ENCODE data around the gene RNASEH2B.

RNASEH2B gene

GRCh38 chr13:50909605-50910484 lies at the start of gene RNASEH2B:
Gene RNASEH2B (plus strand): TSS chr13:50909791. CDS start chr13:50910077, 286 bp downstream.
- Histone ChIP-seq H3K36me3 (ENCODE audit: control insufficient read depth in 1 of 2, insufficient read depth in 2 of 2, low read length in 2 of 2) (no peaks in the 10 kb centered on the region), H3K27ac (ENCODE audit: low read depth, low read length) (peak within 1 kb of the TSS; percentile 87), H3K9me3 (ENCODE audit: control insufficient read depth in 1 of 2, low read length in 2 of 2) (no peaks in the 10 kb centered on the region), H3K27me3 (ENCODE audit: control insufficient read depth in 1 of 2, insufficient read depth in 2 of 2, low read length in 2 of 2) (no peaks in the 10 kb centered on the region), H3K9ac (ENCODE audit: low read depth in 1 of 2, low read length in 2 of 2) (peak within 1 kb of the TSS; percentile 91 to 96), H3K4me1 (ENCODE audit: control insufficient read depth in 1 of 2, insufficient read depth in 2 of 2, low read length in 2 of 2) (peaks cover 12 to 21% of the 10 kb centered on the region in 2 donors), H3K4me3 (ENCODE audit: low read depth in 1 of 2, low read length in 2 of 2) (peak within 1 kb of the TSS; percentile 92 to 93)

GRCh38 chr13:50864492-50864891 lies 45.1 kb upstream of the RNASEH2B start:
- Histone ChIP-seq H3K4me1 (ENCODE audit: control insufficient read depth in 1 of 2, insufficient read depth in 2 of 2, low read length in 2 of 2) (no peaks in the 10 kb centered on the region), H3K9ac (ENCODE audit: low read depth in 1 of 2, low read length in 2 of 2) (no peak overlapping the region), H3K36me3 (ENCODE audit: control insufficient read depth in 1 of 2, insufficient read depth in 2 of 2, low read length in 2 of 2) (no peaks in the 10 kb centered on the region), H3K27me3 (ENCODE audit: control insufficient read depth in 1 of 2, insufficient read depth in 2 of 2, low read length in 2 of 2) (no peaks in the 10 kb centered on the region), H3K27ac (ENCODE audit: low read depth, low read length) (no peak overlapping the region), H3K4me3 (ENCODE audit: low read depth in 1 of 2, low read length in 2 of 2) (no peak overlapping the region), H3K9me3 (ENCODE audit: control insufficient read depth in 1 of 2, low read length in 2 of 2) (no peaks in the 10 kb centered on the region)

DNA sequence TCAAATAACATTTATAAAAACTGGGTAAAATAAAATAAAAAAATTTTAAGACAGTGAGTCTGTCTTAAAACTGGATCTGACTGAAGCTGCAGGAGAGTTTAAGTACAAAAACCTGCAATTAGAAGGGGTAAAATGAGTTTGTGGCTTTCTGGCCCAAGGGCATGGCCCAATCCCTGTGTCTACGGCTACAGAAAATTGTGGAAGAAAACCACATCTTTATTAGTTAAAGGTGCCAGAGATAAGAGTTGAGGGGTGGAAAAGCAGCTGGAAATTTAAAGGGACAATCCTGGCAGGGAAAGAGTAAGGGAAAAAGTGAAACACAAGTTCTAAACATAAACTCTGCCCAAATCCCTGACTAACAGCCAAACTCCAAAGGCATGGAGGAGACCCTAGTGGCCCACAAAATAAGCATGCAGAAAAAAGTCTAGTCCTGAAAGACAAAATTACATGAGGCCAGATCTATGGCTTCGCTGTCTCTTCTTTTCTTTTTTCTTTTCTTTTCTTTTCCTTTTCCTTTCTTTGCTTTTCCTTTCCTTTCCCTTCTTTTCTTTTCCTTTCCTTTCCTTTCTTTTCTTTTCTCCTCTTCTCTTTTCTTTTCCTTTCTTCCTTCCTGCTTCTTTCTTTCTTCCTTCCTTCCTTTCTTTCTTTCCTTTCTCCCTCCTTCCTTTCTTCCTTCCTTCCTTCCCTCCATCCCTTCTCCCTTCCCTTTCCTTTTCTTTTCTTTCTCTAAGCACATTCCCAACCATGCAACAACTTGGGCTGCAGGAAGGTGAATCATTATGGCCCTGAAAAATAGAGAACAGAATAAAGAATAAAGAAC lies 42.6 kb upstream of the RNASEH2B start:
- no peaks in the 10 kb centered on the region for H3K4me1 ChIP-seq (ENCODE audit: control insufficient read depth in 1 of 2, insufficient read depth in 2 of 2, low read length in 2 of 2)
- no peak overlapping the region for H3K27ac ChIP-seq (ENCODE audit: low read depth, low read length)
- no peaks in the 10 kb centered on the region for H3K27me3 ChIP-seq (ENCODE audit: control insufficient read depth in 1 of 2, insufficient read depth in 2 of 2, low read length in 2 of 2)
- H3K4me3 ChIP-seq (ENCODE audit: low read depth in 1 of 2, low read length in 2 of 2) = no peak overlapping the region
- no peaks in the 10 kb centered on the region for H3K9me3 ChIP-seq (ENCODE audit: control insufficient read depth in 1 of 2, low read length in 2 of 2)
- H3K36me3 ChIP-seq (ENCODE audit: control insufficient read depth in 1 of 2, insufficient read depth in 2 of 2, low read length in 2 of 2) = no peaks in the 10 kb centered on the region
- H3K9ac ChIP-seq (ENCODE audit: low read depth in 1 of 2, low read length in 2 of 2) = no peak overlapping the region

DNA sequence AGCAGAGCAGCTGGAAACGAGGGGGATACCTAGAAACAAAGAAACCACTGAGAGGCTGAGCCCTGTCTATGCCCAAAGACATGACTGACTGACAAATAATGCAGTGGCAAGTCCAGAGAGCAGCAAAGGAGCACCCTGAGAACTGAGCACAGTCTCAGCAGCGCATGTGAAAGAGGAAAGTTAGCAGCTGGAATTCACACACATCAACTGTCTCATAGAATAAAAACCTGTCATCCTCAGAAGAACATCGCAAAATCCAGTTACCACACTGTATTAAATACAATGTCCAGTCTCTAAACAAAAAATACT lies 42.0 kb upstream of the RNASEH2B start:
- no peak overlapping the region for H3K4me3 ChIP-seq (ENCODE audit: low read depth in 1 of 2, low read length in 2 of 2)
- H3K4me1 ChIP-seq (ENCODE audit: control insufficient read depth in 1 of 2, insufficient read depth in 2 of 2, low read length in 2 of 2) = no peaks in the 10 kb centered on the region
- no peaks in the 10 kb centered on the region for H3K36me3 ChIP-seq (ENCODE audit: control insufficient read depth in 1 of 2, insufficient read depth in 2 of 2, low read length in 2 of 2)
- H3K27me3 ChIP-seq (ENCODE audit: control insufficient read depth in 1 of 2, insufficient read depth in 2 of 2, low read length in 2 of 2) = no peaks in the 10 kb centered on the region
- no peaks in the 10 kb centered on the region for H3K9me3 ChIP-seq (ENCODE audit: control insufficient read depth in 1 of 2, low read length in 2 of 2)
- H3K27ac ChIP-seq (ENCODE audit: low read depth, low read length) = no peak overlapping the region
- no peak overlapping the region for H3K9ac ChIP-seq (ENCODE audit: low read depth in 1 of 2, low read length in 2 of 2)

DNA sequence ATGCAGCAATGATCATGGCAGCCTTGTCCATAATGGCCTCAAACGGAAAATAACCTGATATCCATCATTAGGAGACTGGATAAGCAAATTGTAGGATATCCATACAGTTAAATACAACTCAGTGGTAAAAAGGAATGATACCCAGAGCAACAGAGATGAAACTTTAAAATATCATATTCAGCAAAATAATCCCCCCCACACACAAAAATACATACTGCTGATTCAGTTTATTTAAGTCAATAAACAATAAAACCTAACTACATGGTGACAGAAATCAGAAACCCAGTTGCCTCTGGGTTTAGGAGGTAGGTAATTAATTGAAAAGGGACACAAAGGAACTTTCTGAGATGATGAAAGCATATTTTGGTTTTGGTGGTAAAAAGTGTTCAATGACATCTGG lies 38.2 kb upstream of the RNASEH2B start:
- no peaks in the 10 kb centered on the region for H3K9me3 ChIP-seq (ENCODE audit: control insufficient read depth in 1 of 2, low read length in 2 of 2)
- H3K27ac ChIP-seq (ENCODE audit: low read depth, low read length) = no peak overlapping the region
- H3K4me1 ChIP-seq (ENCODE audit: control insufficient read depth in 1 of 2, insufficient read depth in 2 of 2, low read length in 2 of 2) = no peaks in the 10 kb centered on the region
- no peak overlapping the region for H3K4me3 ChIP-seq (ENCODE audit: low read depth in 1 of 2, low read length in 2 of 2)
- H3K36me3 ChIP-seq (ENCODE audit: control insufficient read depth in 1 of 2, insufficient read depth in 2 of 2, low read length in 2 of 2) = no peaks in the 10 kb centered on the region
- no peak overlapping the region for H3K9ac ChIP-seq (ENCODE audit: low read depth in 1 of 2, low read length in 2 of 2)
- no peaks in the 10 kb centered on the region for H3K27me3 ChIP-seq (ENCODE audit: control insufficient read depth in 1 of 2, insufficient read depth in 2 of 2, low read length in 2 of 2)

- no peak overlapping the region for H3K27ac ChIP-seq (ENCODE audit: low read depth, low read length)
- no peaks in the 10 kb centered on the region for H3K36me3 ChIP-seq (ENCODE audit: control insufficient read depth in 1 of 2, insufficient read depth in 2 of 2, low read length in 2 of 2)
- no peak overlapping the region for H3K9ac ChIP-seq (ENCODE audit: low read depth in 1 of 2, low read length in 2 of 2)
- H3K4me3 ChIP-seq (ENCODE audit: low read depth in 1 of 2, low read length in 2 of 2) = no peak overlapping the region
- H3K9me3 ChIP-seq (ENCODE audit: control insufficient read depth in 1 of 2, low read length in 2 of 2) = no peaks in the 10 kb centered on the region
- H3K27me3 ChIP-seq (ENCODE audit: control insufficient read depth in 1 of 2, insufficient read depth in 2 of 2, low read length in 2 of 2) = no peaks in the 10 kb centered on the region
- H3K4me1 ChIP-seq (ENCODE audit: control insufficient read depth in 1 of 2, insufficient read depth in 2 of 2, low read length in 2 of 2) = no peaks in the 10 kb centered on the region
Observed at GRCh38 chr13:50873467-50873866, 36.1 kb upstream of the RNASEH2B start.

DNA sequence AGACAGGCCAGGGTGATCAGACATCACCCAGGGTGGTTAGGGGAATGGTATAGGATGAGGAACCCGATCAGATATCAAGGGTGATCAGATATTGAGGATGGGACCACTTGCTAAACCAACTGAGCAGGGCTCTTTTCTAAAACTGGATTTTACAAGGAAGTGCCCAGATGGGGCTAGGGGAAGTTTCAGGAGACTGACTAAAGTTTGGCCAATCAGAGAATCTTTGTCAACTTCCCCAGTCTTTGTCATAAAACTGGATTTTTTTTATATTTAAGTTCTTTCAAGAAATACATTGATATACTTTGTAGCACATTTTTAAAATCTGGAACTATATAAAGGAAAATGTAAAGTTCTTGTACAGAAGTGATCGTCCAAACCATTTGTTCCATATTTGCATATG lies 35.6 kb upstream of the RNASEH2B start:
- no peaks in the 10 kb centered on the region for H3K36me3 ChIP-seq (ENCODE audit: control insufficient read depth in 1 of 2, insufficient read depth in 2 of 2, low read length in 2 of 2)
- H3K27ac ChIP-seq (ENCODE audit: low read depth, low read length) = no peak overlapping the region
- no peak overlapping the region for H3K4me3 ChIP-seq (ENCODE audit: low read depth in 1 of 2, low read length in 2 of 2)
- H3K27me3 ChIP-seq (ENCODE audit: control insufficient read depth in 1 of 2, insufficient read depth in 2 of 2, low read length in 2 of 2) = no peaks in the 10 kb centered on the region
- H3K4me1 ChIP-seq (ENCODE audit: control insufficient read depth in 1 of 2, insufficient read depth in 2 of 2, low read length in 2 of 2) = no peaks in the 10 kb centered on the region
- H3K9me3 ChIP-seq (ENCODE audit: control insufficient read depth in 1 of 2, low read length in 2 of 2) = no peaks in the 10 kb centered on the region
- no peak overlapping the region for H3K9ac ChIP-seq (ENCODE audit: low read depth in 1 of 2, low read length in 2 of 2)

GRCh38 chr13:50882816-50883435 lies 26.7 kb upstream of the RNASEH2B start:
- H3K27ac ChIP-seq (ENCODE audit: low read depth, low read length) = no peak overlapping the region
- H3K4me1 ChIP-seq (ENCODE audit: control insufficient read depth in 1 of 2, insufficient read depth in 2 of 2, low read length in 2 of 2) = no peaks in the 10 kb centered on the region
- H3K27me3 ChIP-seq (ENCODE audit: control insufficient read depth in 1 of 2, insufficient read depth in 2 of 2, low read length in 2 of 2) = no peaks in the 10 kb centered on the region
- H3K36me3 ChIP-seq (ENCODE audit: control insufficient read depth in 1 of 2, insufficient read depth in 2 of 2, low read length in 2 of 2) = no peaks in the 10 kb centered on the region
- H3K9me3 ChIP-seq (ENCODE audit: control insufficient read depth in 1 of 2, low read length in 2 of 2) = no peaks in the 10 kb centered on the region
- H3K9ac ChIP-seq (ENCODE audit: low read depth in 1 of 2, low read length in 2 of 2) = no peak overlapping the region
- H3K4me3 ChIP-seq (ENCODE audit: low read depth in 1 of 2, low read length in 2 of 2) = no peak overlapping the region

GRCh38 chr13:50883728-50884127 lies 25.9 kb upstream of the RNASEH2B start:
- Histone ChIP-seq H3K27ac (ENCODE audit: low read depth, low read length) (no peak overlapping the region), H3K27me3 (ENCODE audit: control insufficient read depth in 1 of 2, insufficient read depth in 2 of 2, low read length in 2 of 2) (no peaks in the 10 kb centered on the region), H3K36me3 (ENCODE audit: control insufficient read depth in 1 of 2, insufficient read depth in 2 of 2, low read length in 2 of 2) (no peaks in the 10 kb centered on the region), H3K4me1 (ENCODE audit: control insufficient read depth in 1 of 2, insufficient read depth in 2 of 2, low read length in 2 of 2) (no peaks in the 10 kb centered on the region), H3K9me3 (ENCODE audit: control insufficient read depth in 1 of 2, low read length in 2 of 2) (no peaks in the 10 kb centered on the region), H3K9ac (ENCODE audit: low read depth in 1 of 2, low read length in 2 of 2) (no peak overlapping the region), H3K4me3 (ENCODE audit: low read depth in 1 of 2, low read length in 2 of 2) (no peak overlapping the region)

GRCh38 chr13:50884265-50884664 lies 25.3 kb upstream of the RNASEH2B start:
- no peak overlapping the region for H3K4me3 ChIP-seq (ENCODE audit: low read depth in 1 of 2, low read length in 2 of 2)
- no peak overlapping the region for H3K27ac ChIP-seq (ENCODE audit: low read depth, low read length)
- H3K27me3 ChIP-seq (ENCODE audit: control insufficient read depth in 1 of 2, insufficient read depth in 2 of 2, low read length in 2 of 2) = no peaks in the 10 kb centered on the region
- H3K4me1 ChIP-seq (ENCODE audit: control insufficient read depth in 1 of 2, insufficient read depth in 2 of 2, low read length in 2 of 2) = no peaks in the 10 kb centered on the region
- H3K9me3 ChIP-seq (ENCODE audit: control insufficient read depth in 1 of 2, low read length in 2 of 2) = no peaks in the 10 kb centered on the region
- H3K36me3 ChIP-seq (ENCODE audit: control insufficient read depth in 1 of 2, insufficient read depth in 2 of 2, low read length in 2 of 2) = no peaks in the 10 kb centered on the region
- no peak overlapping the region for H3K9ac ChIP-seq (ENCODE audit: low read depth in 1 of 2, low read length in 2 of 2)

All from duodenal mucosa (tissue), 2 donors.